Esophagus mucosa (tissue), 1 donor: ENCODE results near the gene CCDC68. TPM values are rescaled to one million over a fixed set of nuclear protein-coding genes. Genes with fewer than 3 reads are reported as not detected.
"Not testable (repeated sequence)": the region's sequence is repeated elsewhere in the genome, so short reads cannot be mapped to it uniquely, and the experiment has no call there.

ENCODE experiments used
- ATAC-seq: fragments of 200-7000 bp; cut with Tn5 transposase; one replicate; pipeline ENCODE4 v1.9.1; 2020
- total RNA-seq: library from RNA; stranded (reverse); gene quantifications from one replicate; pipeline ENCODE4 v1.2.4, GENCODE V29; 2023
- donor health status: DM: yes; HTN: yes; CAD: no.

The CCDC68 gene
- 1.5 TPM for total RNA-seq

- ATAC-seq, result peak; percentile 86
Observed at GRCh38 chr18:54958704-54959625, at the start of gene CCDC68. Gene CCDC68, minus strand, starts transcription at chr18:54959461. Its CDS starts 16,670 bp downstream, at chr18:54942791.

- no peak for ATAC-seq
Observed at GRCh38 chr18:55007602-55008001, 48.3 kb upstream of the CCDC68 start.

GRCh38 chr18:55003695-55004094, 44.4 kb upstream of the CCDC68 start:
- no peak for ATAC-seq

GRCh38 chr18:55002261-55002660, 43.0 kb upstream of the CCDC68 start:
- no peak for ATAC-seq

- no peak for ATAC-seq
Observed at GRCh38 chr18:55001394-55002024, 42.2 kb upstream of the CCDC68 start.

- no peak for ATAC-seq
Observed at GRCh38 chr18:55000529-55000928, 41.3 kb upstream of the CCDC68 start.

- ATAC-seq, result no peak
Observed at GRCh38 chr18:54999016-54999415, 39.8 kb upstream of the CCDC68 start.

GRCh38 chr18:54995421-54996143, 36.3 kb upstream of the CCDC68 start:
- no peak for ATAC-seq

- ATAC-seq, result no peak
Observed at GRCh38 chr18:54991981-54992380, 32.7 kb upstream of the CCDC68 start.

- ATAC-seq, result no peak
Observed at GRCh38 chr18:54984908-54985307, 25.6 kb upstream of the CCDC68 start.

GRCh38 chr18:54983791-54984190, 24.5 kb upstream of the CCDC68 start:
- no peak for ATAC-seq

- ATAC-seq, result peak; percentile 59
Observed at GRCh38 chr18:54983041-54983686, 23.9 kb upstream of the CCDC68 start.

GRCh38 chr18:54981076-54981475, 21.8 kb upstream of the CCDC68 start:
- ATAC-seq, result no peak

- no peak for ATAC-seq
Observed at GRCh38 chr18:54975598-54975997, 16.3 kb upstream of the CCDC68 start.

GRCh38 chr18:54973046-54973445, 13.8 kb upstream of the CCDC68 start:
- no peak for ATAC-seq

- ATAC-seq, result no peak
Observed at GRCh38 chr18:54968807-54969206, 9.5 kb upstream of the CCDC68 start.

- ATAC-seq, result not testable (repeated sequence)
Observed at GRCh38 chr18:54968237-54968636, 9.0 kb upstream of the CCDC68 start.

- ATAC-seq, result no peak
Observed at GRCh38 chr18:54967786-54968185, 8.5 kb upstream of the CCDC68 start.

GRCh38 chr18:54964741-54965140, 5.5 kb upstream of the CCDC68 start:
- no peak for ATAC-seq

- ATAC-seq, result no peak
Observed at GRCh38 chr18:54962919-54963645, 3.8 kb upstream of the CCDC68 start.

- no peak for ATAC-seq
Observed at GRCh38 chr18:54961868-54962267, 2.6 kb upstream of the CCDC68 start.

- no peak for ATAC-seq
Observed at GRCh38 chr18:54961016-54961423, 1.8 kb upstream of the CCDC68 start.
